K562 (cell line): ENCODE data around the gene MYCL. TPM values are rescaled to one million over a fixed set of nuclear protein-coding genes. Genes with fewer than 3 reads are reported as not detected.

ENCODE experiments used
- ETV5 ChIP-seq: sonication (generic); formaldehyde crosslinking; IDR thresholded peaks from 2 replicates; pipeline ENCODE4 v1.4.0; 2020; ENCODE audit warnings: low read depth, mild to moderate bottlenecking, missing genetic modification reagents
- GABPA ChIP-seq: fragments of 200-800 bp; sonication (Bioruptor generic); conservative IDR thresholded peaks from 2 replicates; pipeline ENCODE4 v1.6.1; 2016; ENCODE audit warnings: low read depth, missing genetic modification characterization, missing compliant biosample characterization
- OTX1 ChIP-seq: fragments of 450-650 bp; formaldehyde crosslinking; IDR thresholded peaks from 2 replicates; pipeline ENCODE4 v1.4.0; 2022; ENCODE audit warnings: mild to moderate bottlenecking
- TAF7 ChIP-seq: fragments of 450-650 bp; IDR thresholded peaks from 2 replicates; pipeline ENCODE4 v1.6.1; 2016; ENCODE audit warnings: missing genetic modification characterization, missing compliant biosample characterization
- ZNF121 ChIP-seq: sonication (generic); formaldehyde crosslinking; conservative IDR thresholded peaks from 2 replicates; pipeline ENCODE4 v1.8.0; 2022; ENCODE audit warnings: missing genetic modification reagents
- ZNF561 ChIP-seq: fragments of 450-650 bp; formaldehyde crosslinking; conservative IDR thresholded peaks from 2 replicates; pipeline ENCODE4 v1.4.0; 2020; ENCODE audit warnings: mild to moderate bottlenecking, moderate library complexity
- polyA plus RNA-seq, 8 experiments: library from polyadenylated mRNA; depleted of rRNA in 4 of 8; stranded (reverse) in 5 of 8; unstranded in 3 of 8; fragments of >200 nt; fragmentation: Nextera tagmentation in 2 of 8; fragmentation: Illumina TruSeq in 1 of 8; extraction: Ambion mirVana in 2 of 8; extraction: Trizol in 1 of 8; gene quantifications; 2 replicates each; pipeline versions ENCODE4 v1.2.1 to v1.2.3, GENCODE V29; 2011 to 2014; ENCODE audit warnings: inconsistent platforms in 1 of 8, missing spikeins in 1 of 8
- total RNA-seq, 7 experiments: library from RNA; depleted of rRNA in 6 of 7; stranded (reverse); fragments of >200 nt in 6 of 7; fragmentation: Illumina TruSeq in 2 of 7; extraction: Trizol in 2 of 7; gene quantifications; 2 replicates each; pipeline versions ENCODE4 v1.2.1 to v1.2.3, GENCODE V29; 2011 to 2021; ENCODE audit warnings: low replicate concordance in 1 of 7
- TF ChIP-seq, protein P1 (sequence below), 3 experiments: IDR thresholded peaks in 2 of 3; conservative IDR thresholded peaks in 1 of 3; 2 replicates each; pipeline ENCODE4 v1.5.1; 2011 to 2012; ENCODE audit warnings: low read length in 3 of 3, mild to moderate bottlenecking in 3 of 3, control low read depth in 2 of 3, improper control_type of control experiment in 1 of 3, inconsistent platforms in 1 of 3, low read depth in 1 of 3, mixed read lengths in 1 of 3, moderate library complexity in 1 of 3; ENCODE audit not compliant: insufficient read depth in 2 of 3
- TF ChIP-seq, protein P2 (sequence below): fragments of 450-650 bp; IDR thresholded peaks from 2 replicates; pipeline ENCODE4 v1.6.1; 2016; ENCODE audit warnings: mild to moderate bottlenecking, moderate library complexity
- TF ChIP-seq, protein P3 (sequence below), 2 experiments: fragments of 450-650 bp in 1 of 2; sonication (generic) in 1 of 2; formaldehyde crosslinking; conservative IDR thresholded peaks; 2 replicates each; pipeline versions ENCODE4 v1.4.0 to v1.8.1; 2020 to 2022; ENCODE audit warnings: mild to moderate bottlenecking in 1 of 2, missing genetic modification reagents in 1 of 2
- TF ChIP-seq, protein P4 (sequence below): sonication (generic); formaldehyde crosslinking; IDR thresholded peaks from 2 replicates; pipeline ENCODE4 v1.8.1; 2023; ENCODE audit warnings: mild to moderate bottlenecking, missing genetic modification reagents, moderate library complexity

MYCL gene
- total and polyA plus RNA-seq, 9 of the 15 experiments (the other 6 are each of a cell fraction or from before 2014, with no cell fraction given): 3.5 to 22.0 (median 12.8) TPM

DNA sequence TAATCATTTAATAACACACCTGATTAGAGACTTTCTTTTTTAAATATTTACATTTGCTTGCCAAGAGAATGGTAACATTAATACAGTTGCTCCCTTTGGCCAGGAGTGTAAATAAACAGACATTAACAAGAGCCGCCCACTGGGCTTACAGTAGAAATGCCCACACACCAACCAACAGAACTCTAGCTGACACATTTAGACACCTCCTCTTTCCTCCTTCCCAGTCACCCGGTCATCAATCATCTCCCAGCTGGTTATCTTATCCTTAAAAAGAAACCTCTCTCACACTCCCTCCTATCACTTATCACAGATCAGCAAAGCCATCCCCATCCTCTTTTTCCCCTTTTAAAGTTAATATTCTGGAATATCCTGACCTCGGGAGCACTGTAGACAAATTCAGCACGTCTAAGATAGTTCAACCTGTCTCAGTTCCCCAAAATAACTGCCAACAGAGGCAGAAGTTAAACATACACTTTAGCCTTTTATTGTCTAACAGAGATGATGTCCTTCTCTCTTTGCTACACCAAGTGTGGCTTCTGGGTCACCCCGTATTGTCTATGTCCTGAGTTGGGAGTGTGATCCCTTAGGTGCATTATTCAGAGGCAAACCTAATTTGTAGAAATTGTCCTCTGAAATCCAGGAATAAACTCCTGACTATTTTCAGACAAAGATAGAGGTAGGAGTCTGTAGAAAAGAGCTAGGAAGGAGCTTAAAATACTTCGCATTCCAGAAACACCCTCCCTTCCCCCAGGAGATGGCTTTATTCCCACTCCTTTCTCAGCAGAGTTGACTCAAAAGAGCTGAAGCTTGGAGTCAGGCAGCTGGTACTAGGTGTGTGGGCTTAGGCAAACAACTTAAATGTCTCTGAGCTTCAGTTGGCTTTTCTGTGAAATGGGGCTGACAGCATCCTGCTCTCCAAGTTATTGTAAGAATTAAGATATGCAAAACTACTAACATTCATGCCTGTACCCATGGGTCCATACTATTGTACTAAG, 8.8 kb downstream of the MYCL start (continued):
- no peak for TF ChIP-seq ETV5 (CRISPR knock-in tag)
- TF ChIP-seq, protein P1, sequence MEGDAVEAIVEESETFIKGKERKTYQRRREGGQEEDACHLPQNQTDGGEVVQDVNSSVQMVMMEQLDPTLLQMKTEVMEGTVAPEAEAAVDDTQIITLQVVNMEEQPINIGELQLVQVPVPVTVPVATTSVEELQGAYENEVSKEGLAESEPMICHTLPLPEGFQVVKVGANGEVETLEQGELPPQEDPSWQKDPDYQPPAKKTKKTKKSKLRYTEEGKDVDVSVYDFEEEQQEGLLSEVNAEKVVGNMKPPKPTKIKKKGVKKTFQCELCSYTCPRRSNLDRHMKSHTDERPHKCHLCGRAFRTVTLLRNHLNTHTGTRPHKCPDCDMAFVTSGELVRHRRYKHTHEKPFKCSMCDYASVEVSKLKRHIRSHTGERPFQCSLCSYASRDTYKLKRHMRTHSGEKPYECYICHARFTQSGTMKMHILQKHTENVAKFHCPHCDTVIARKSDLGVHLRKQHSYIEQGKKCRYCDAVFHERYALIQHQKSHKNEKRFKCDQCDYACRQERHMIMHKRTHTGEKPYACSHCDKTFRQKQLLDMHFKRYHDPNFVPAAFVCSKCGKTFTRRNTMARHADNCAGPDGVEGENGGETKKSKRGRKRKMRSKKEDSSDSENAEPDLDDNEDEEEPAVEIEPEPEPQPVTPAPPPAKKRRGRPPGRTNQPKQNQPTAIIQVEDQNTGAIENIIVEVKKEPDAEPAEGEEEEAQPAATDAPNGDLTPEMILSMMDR (IDR thresholded peaks at IDR 0.05 in 2 of 3, conservative IDR thresholded peaks at IDR 0.05 in 1 of 3; ENCODE audit: insufficient read depth in 2 of 3, low read depth in 1 of 3, low read length in 3 of 3): 0 out of 6 replicates have a peak, but pooled peaks of 1 of the 3 experiments have one; percentile 6
- TF ChIP-seq ZNF121 (CRISPR knock-in tag): no peak
- TF ChIP-seq, protein P2, sequence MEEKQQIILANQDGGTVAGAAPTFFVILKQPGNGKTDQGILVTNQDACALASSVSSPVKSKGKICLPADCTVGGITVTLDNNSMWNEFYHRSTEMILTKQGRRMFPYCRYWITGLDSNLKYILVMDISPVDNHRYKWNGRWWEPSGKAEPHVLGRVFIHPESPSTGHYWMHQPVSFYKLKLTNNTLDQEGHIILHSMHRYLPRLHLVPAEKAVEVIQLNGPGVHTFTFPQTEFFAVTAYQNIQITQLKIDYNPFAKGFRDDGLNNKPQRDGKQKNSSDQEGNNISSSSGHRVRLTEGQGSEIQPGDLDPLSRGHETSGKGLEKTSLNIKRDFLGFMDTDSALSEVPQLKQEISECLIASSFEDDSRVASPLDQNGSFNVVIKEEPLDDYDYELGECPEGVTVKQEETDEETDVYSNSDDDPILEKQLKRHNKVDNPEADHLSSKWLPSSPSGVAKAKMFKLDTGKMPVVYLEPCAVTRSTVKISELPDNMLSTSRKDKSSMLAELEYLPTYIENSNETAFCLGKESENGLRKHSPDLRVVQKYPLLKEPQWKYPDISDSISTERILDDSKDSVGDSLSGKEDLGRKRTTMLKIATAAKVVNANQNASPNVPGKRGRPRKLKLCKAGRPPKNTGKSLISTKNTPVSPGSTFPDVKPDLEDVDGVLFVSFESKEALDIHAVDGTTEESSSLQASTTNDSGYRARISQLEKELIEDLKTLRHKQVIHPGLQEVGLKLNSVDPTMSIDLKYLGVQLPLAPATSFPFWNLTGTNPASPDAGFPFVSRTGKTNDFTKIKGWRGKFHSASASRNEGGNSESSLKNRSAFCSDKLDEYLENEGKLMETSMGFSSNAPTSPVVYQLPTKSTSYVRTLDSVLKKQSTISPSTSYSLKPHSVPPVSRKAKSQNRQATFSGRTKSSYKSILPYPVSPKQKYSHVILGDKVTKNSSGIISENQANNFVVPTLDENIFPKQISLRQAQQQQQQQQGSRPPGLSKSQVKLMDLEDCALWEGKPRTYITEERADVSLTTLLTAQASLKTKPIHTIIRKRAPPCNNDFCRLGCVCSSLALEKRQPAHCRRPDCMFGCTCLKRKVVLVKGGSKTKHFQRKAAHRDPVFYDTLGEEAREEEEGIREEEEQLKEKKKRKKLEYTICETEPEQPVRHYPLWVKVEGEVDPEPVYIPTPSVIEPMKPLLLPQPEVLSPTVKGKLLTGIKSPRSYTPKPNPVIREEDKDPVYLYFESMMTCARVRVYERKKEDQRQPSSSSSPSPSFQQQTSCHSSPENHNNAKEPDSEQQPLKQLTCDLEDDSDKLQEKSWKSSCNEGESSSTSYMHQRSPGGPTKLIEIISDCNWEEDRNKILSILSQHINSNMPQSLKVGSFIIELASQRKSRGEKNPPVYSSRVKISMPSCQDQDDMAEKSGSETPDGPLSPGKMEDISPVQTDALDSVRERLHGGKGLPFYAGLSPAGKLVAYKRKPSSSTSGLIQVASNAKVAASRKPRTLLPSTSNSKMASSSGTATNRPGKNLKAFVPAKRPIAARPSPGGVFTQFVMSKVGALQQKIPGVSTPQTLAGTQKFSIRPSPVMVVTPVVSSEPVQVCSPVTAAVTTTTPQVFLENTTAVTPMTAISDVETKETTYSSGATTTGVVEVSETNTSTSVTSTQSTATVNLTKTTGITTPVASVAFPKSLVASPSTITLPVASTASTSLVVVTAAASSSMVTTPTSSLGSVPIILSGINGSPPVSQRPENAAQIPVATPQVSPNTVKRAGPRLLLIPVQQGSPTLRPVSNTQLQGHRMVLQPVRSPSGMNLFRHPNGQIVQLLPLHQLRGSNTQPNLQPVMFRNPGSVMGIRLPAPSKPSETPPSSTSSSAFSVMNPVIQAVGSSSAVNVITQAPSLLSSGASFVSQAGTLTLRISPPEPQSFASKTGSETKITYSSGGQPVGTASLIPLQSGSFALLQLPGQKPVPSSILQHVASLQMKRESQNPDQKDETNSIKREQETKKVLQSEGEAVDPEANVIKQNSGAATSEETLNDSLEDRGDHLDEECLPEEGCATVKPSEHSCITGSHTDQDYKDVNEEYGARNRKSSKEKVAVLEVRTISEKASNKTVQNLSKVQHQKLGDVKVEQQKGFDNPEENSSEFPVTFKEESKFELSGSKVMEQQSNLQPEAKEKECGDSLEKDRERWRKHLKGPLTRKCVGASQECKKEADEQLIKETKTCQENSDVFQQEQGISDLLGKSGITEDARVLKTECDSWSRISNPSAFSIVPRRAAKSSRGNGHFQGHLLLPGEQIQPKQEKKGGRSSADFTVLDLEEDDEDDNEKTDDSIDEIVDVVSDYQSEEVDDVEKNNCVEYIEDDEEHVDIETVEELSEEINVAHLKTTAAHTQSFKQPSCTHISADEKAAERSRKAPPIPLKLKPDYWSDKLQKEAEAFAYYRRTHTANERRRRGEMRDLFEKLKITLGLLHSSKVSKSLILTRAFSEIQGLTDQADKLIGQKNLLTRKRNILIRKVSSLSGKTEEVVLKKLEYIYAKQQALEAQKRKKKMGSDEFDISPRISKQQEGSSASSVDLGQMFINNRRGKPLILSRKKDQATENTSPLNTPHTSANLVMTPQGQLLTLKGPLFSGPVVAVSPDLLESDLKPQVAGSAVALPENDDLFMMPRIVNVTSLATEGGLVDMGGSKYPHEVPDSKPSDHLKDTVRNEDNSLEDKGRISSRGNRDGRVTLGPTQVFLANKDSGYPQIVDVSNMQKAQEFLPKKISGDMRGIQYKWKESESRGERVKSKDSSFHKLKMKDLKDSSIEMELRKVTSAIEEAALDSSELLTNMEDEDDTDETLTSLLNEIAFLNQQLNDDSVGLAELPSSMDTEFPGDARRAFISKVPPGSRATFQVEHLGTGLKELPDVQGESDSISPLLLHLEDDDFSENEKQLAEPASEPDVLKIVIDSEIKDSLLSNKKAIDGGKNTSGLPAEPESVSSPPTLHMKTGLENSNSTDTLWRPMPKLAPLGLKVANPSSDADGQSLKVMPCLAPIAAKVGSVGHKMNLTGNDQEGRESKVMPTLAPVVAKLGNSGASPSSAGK: no peak
- TF ChIP-seq ZNF561 (CRISPR knock-in tag): no peak
- TF ChIP-seq, protein P3, sequence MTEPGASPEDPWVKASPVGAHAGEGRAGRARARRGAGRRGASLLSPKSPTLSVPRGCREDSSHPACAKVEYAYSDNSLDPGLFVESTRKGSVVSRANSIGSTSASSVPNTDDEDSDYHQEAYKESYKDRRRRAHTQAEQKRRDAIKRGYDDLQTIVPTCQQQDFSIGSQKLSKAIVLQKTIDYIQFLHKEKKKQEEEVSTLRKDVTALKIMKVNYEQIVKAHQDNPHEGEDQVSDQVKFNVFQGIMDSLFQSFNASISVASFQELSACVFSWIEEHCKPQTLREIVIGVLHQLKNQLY (CRISPR knock-in tag; conservative IDR thresholded peaks at IDR 0.05): no peak
- peak; percentile 96 for TF ChIP-seq OTX1 (CRISPR knock-in tag)
- TF ChIP-seq TAF7 (tag): no peak
- TF ChIP-seq GABPA (tag): no peak
- TF ChIP-seq, protein P4, sequence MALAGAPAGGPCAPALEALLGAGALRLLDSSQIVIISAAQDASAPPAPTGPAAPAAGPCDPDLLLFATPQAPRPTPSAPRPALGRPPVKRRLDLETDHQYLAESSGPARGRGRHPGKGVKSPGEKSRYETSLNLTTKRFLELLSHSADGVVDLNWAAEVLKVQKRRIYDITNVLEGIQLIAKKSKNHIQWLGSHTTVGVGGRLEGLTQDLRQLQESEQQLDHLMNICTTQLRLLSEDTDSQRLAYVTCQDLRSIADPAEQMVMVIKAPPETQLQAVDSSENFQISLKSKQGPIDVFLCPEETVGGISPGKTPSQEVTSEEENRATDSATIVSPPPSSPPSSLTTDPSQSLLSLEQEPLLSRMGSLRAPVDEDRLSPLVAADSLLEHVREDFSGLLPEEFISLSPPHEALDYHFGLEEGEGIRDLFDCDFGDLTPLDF: no peak
